ENCODE measurements around the gene ELOVL3. TPM values are rescaled to one million over a fixed set of nuclear protein-coding genes. Genes with fewer than 3 reads are reported as not detected.
"Not testable (repeated sequence)": the region's sequence is repeated elsewhere in the genome, so short reads cannot be mapped to it uniquely, and the experiment has no call there.

The ELOVL3 gene
- total RNA-seq, 2 donors from 2014 or later, result 0.50 TPM; not detected in 1

- peak in 1 of 2 donors; percentile 89 for ATAC-seq
- no peak overlapping the region for H3K27ac Mint-ChIP-seq
- no peaks in the 10 kb centered on the region for H3K36me3 Mint-ChIP-seq
- no peak for DNase-seq (ENCODE audit: low spot score in 2 of 2)
- peaks cover 0 to 4% of the 10 kb centered on the region in 2 donors for H3K9me3 Mint-ChIP-seq
Measured at GRCh38 chr10:102211615-102212299, 14.3 kb upstream of the ELOVL3 start.

GRCh38 chr10:102213599-102213998 lies 12.5 kb upstream of the ELOVL3 start:
- not testable (repeated sequence) for ATAC-seq, H3K9me3 Mint-ChIP-seq, H3K36me3 Mint-ChIP-seq

DNA sequence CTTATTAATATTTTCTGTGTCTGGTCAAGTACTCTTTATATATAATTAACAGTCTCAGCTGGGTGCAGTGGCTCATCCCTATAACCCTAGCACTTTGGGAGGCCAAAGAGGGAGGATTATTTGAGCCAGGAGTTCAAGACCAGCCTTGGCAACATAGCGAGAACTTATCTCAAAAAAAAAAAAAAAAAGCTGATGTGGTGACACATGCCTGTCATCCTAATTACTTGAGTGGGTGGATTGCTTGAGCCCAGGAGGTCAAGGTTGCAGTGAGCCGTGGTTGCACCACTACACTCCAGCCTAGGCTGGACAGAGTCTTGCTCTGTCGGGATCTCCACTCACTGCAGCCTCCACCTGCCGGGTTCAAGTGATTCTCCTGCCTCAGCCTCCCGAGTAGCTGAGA lies 6.7 kb upstream of the ELOVL3 start:
- DNase-seq (ENCODE audit: low spot score in 2 of 2) (no peak), ATAC-seq (no peak)
- no peaks in the 10 kb centered on the region for H3K36me3 Mint-ChIP-seq
- peaks cover 0 to 1% of the 10 kb centered on the region in 2 donors for H3K9me3 Mint-ChIP-seq
- no peak overlapping the region for H3K27ac Mint-ChIP-seq

More at GRCh38 chr10:102213599-102213998, 12.5 kb upstream of the ELOVL3 start:
- not testable (repeated sequence) for DNase-seq (ENCODE audit: low spot score in 2 of 2); H3K27ac Mint-ChIP-seq

- H3K36me3 Mint-ChIP-seq, result no peaks in the 10 kb centered on the region
- no peaks in the 10 kb centered on the region for H3K9me3 Mint-ChIP-seq
- DNase-seq (ENCODE audit: low spot score in 2 of 2) (no peak), ATAC-seq (no peak)
- H3K27ac Mint-ChIP-seq, result no peak overlapping the region
Measured at GRCh38 chr10:102220612-102221011, 5.5 kb upstream of the ELOVL3 start.

DNA sequence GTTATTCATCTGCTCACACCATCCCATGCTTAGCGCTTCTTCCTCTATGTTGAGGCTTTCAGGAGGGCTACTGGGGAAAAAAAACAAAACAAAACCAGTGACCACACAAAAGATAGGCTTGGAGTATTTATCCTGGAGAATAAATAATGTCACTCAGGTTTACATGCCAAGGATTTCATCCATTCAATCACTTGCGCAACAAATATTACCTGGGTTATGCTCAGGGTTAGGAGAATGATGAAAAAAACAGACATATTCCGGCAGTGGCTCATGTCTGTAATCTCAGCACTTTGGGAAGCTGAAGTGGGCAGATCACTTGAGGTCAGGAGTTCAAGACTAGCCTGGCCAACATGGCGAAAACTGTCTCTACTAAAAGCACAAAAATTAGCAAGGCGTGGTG lies 3.3 kb upstream of the ELOVL3 start:
- no peak overlapping the region for H3K27ac Mint-ChIP-seq
- no peaks in the 10 kb centered on the region for H3K9me3 Mint-ChIP-seq
- no peaks in the 10 kb centered on the region for H3K36me3 Mint-ChIP-seq
- ATAC-seq (no peak), DNase-seq (ENCODE audit: low spot score in 2 of 2) (no peak)

DNA sequence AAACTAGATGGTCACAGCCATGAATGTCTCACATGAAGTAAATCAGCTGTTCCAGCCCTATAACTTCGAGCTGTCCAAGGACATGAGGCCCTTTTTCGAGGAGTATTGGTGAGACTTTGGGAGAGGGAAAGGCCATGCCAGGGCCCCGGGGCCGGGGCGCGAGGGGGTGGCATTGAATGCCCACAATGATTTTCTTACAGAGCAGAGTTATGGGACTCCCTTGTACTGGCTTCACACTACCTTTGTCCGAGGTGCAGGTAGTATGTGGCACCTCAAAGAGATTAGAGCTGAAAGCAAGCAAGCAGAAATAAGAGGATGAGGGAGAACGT lies 407 bp downstream of the ELOVL3 start:
- Mint-ChIP-seq H3K36me3 (no peaks in the 10 kb centered on the region), H3K27ac (no peak overlapping the region), H3K9me3 (no peaks in the 10 kb centered on the region)
- DNase-seq (ENCODE audit: low spot score in 2 of 2) (no peak), ATAC-seq (no peak)

GRCh38 chr10:102227050-102227449 lies 951 bp downstream of the ELOVL3 start:
- no peak overlapping the region for H3K27ac Mint-ChIP-seq
- no peaks in the 10 kb centered on the region for H3K9me3 Mint-ChIP-seq

DNA sequence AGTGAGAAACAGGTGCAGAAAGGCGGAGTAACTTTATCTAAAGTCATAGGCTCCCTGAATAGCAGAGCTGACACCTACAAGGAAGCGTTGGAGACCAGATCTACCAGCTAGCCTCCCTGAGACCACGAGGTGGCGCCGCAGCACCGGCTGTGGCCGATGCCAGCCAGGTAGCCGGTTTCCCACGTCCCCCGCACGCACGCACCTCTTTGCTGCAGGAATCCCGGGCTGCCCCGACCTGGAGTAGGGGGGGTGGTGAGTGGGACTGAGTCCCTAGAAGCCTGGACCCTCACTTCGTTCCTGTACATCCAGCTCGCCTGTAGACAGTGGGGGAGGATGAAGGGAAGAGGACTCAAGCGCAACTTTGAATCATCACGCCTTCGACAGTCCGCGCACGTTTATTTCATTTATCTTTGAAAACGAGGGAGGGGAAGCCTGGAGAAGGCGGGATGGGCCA lies 3.7 kb downstream of the ELOVL3 start:
- DNase-seq (ENCODE audit: low spot score in 2 of 2), result peak; percentile 83 to 92
- H3K36me3 Mint-ChIP-seq, result no peaks in the 10 kb centered on the region
- H3K27ac Mint-ChIP-seq, result no peak overlapping the region
- ATAC-seq, result peak; percentile 51 to 58
- H3K9me3 Mint-ChIP-seq, result no peaks in the 10 kb centered on the region

More at GRCh38 chr10:102227050-102227449, 951 bp downstream of the ELOVL3 start:
- ATAC-seq (no peak), DNase-seq (ENCODE audit: low spot score in 2 of 2) (no peak)
- no peaks in the 10 kb centered on the region for H3K36me3 Mint-ChIP-seq

GRCh38 chr10:102230264-102230860 lies 4.3 kb downstream of the ELOVL3 start:
- DNase-seq (ENCODE audit: low spot score in 2 of 2) (peak; percentile 50 to 67), ATAC-seq (peak; percentile 54 to 62)
- no peaks in the 10 kb centered on the region for H3K36me3 Mint-ChIP-seq
- no peaks in the 10 kb centered on the region for H3K9me3 Mint-ChIP-seq
- H3K27ac Mint-ChIP-seq, result peak overlapping the region; percentile 38 to 47

GRCh38 chr10:102230861-102231356 lies 4.8 kb downstream of the ELOVL3 start:
- Mint-ChIP-seq H3K27ac (no peak overlapping the region), H3K36me3 (no peaks in the 10 kb centered on the region), H3K9me3 (no peaks in the 10 kb centered on the region)
- peak; percentile 65 to 71 for DNase-seq (ENCODE audit: low spot score in 2 of 2)
- ATAC-seq, result peak; percentile 23 to 30

DNA sequence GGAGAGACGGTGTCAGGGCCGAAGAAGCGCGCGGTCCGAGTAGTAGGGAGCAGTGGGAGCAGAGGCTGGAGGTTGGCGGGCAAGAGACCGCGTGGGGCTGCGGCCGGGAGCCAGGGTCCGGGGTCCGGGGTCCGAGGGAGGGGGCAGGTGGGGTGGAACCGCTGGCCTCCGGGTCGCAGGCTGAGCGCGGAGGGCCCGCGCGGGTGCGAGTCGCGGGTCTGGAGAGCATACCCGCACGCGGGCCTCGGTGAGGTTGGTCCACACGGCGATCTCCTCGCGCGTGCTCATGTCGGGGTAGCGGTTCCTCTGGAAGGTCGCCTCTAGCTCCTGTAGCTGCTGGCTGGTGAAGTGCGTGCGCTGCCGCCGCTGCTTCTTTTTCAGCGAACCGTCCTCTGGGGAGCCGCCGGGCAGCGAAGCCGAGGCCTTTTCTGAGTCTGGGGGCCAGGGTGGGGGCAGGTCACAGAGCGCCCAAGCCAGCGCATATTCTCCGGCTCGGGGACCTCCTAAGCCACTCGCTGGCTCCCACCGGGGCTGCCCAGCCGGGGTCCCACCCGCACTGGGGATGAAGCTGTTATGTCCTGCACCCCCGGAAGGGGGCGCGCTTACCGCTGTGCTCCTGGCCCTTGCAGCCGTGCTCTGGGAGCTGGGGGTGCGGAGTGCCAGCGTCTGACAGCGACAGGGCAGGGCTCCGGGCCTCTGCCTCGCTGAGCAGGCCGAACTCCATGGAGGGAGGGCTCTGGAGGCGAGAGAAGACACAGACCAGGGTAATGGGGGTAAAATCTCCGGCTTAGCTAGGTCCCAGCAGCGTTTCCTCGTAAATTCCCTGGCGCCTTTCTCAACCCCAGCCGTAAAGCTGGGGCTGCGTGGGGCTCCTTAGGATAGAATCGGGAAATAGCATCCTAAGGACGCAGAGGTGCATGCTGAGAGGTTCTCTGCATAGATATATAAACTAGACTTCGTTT lies 5.5 kb downstream of the ELOVL3 start:
- no peak overlapping the region for H3K27ac Mint-ChIP-seq
- no peaks in the 10 kb centered on the region for H3K36me3 Mint-ChIP-seq
- DNase-seq (ENCODE audit: low spot score in 2 of 2), result peak; percentile 72 to 87
- peak; percentile 33 to 74 for ATAC-seq
- no peaks in the 10 kb centered on the region for H3K9me3 Mint-ChIP-seq

DNA sequence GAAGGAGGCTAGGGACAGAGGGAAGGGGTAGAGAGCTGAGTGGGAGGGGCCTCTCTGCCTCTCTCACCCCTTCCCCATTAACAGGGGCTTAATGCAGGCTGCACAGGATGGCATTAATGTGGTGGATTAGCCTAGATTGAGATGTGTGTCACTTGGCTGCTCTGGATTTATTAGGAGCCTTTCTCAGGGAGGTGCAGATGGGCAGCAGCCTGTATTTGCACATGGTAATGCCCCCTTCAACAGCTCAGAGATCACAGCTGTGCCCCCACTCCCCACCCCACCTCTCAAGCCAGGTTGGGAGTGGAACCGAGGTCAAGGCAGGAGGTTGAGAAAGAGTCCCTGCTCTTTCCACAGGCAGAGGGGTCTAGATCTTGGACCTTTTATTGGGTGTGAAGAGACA lies 7.9 kb downstream of the ELOVL3 start:
- H3K36me3 Mint-ChIP-seq, result no peaks in the 10 kb centered on the region
- ATAC-seq, result no peak
- no peaks in the 10 kb centered on the region for H3K9me3 Mint-ChIP-seq
- DNase-seq (ENCODE audit: low spot score in 2 of 2), result no peak
- no peak overlapping the region for H3K27ac Mint-ChIP-seq

GRCh38 chr10:102234888-102235597 lies 8.9 kb downstream of the ELOVL3 start:
- DNase-seq (ENCODE audit: low spot score in 2 of 2) (no peak), ATAC-seq (no peak)
- no peaks in the 10 kb centered on the region for H3K36me3 Mint-ChIP-seq
- H3K9me3 Mint-ChIP-seq, result no peaks in the 10 kb centered on the region
- H3K27ac Mint-ChIP-seq, result no peak overlapping the region

DNA sequence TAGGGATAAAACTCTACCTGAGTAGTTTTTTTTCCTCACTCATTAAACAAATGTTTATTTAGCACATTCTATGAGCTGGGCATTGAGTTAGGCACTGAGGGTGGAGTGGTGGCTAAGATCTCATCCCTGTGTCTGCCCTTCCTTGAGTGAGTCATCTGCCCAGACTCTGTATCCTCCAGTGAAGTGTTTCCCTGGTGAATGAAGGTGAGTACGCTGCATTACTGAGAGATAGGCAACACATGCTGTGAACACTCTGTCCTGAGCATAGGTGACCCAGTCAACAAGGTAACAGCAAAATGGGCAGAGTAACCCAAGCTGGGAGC lies 9.5 kb downstream of the ELOVL3 start:
- DNase-seq (ENCODE audit: low spot score in 2 of 2), result no peak
- H3K36me3 Mint-ChIP-seq, result no peaks in the 10 kb centered on the region
- H3K27ac Mint-ChIP-seq, result no peak overlapping the region
- H3K9me3 Mint-ChIP-seq, result no peaks in the 10 kb centered on the region
- no peak for ATAC-seq

GRCh38 chr10:102236006-102236405 lies 9.9 kb downstream of the ELOVL3 start:
- Mint-ChIP-seq H3K27ac (no peak overlapping the region), H3K36me3 (no peaks in the 10 kb centered on the region), H3K9me3 (no peaks in the 10 kb centered on the region)
- DNase-seq (ENCODE audit: low spot score in 2 of 2), result no peak
- ATAC-seq, result no peak

DNA sequence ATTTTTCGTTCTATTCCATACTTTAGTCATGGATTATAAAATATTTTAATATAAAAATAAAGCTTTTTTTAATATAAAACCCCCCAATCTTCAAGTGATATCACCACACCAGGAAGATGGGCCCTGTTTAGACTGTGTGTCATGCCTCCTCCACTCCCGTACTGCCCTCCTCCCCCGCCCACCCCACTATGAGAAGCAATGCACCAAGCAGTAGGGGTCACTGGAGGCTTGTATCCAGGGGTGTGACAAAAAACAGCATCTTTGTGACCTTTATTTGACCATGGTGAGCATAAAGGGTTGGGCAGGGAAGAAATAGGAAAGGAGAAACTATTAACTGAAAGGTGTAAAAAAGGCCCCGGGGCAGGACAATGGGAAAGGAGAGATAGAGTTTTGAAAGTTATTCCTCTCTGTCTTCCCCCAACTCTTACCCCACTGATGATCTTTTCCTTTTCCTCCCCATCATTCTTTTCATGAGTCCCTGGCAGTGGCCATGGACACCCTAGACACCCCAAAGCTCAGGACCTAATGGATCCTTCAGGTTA lies 11.7 kb downstream of the ELOVL3 start:
- no peak overlapping the region for H3K27ac Mint-ChIP-seq
- no peaks in the 10 kb centered on the region for H3K9me3 Mint-ChIP-seq
- DNase-seq (ENCODE audit: low spot score in 2 of 2) (no peak), ATAC-seq (no peak)
- H3K36me3 Mint-ChIP-seq, result peaks cover 0 to 8% of the 10 kb centered on the region in 2 donors
